Colonic mucosa (tissue), 4 donors: Measurements from ENCODE around the gene IRF7. TPM values are rescaled to one million over a fixed set of nuclear protein-coding genes. Genes with fewer than 3 reads are reported as not detected.
A peak's percentile ranks its signal among the peaks of the same experiment; 100 is the strongest.

ENCODE experiments used
- DNase-seq: peaks from one replicate; pipeline ENCODE4 v3.0.0-alpha.2; 2020
- H3K27ac ChIP-seq: fragments of 200-600 bp; one replicate; pipeline ENCODE4 v1.8.0; 2021
- H3K27me3 ChIP-seq: fragments of 200-600 bp; one replicate; pipeline ENCODE4 v1.8.0; 2021
- H3K36me3 ChIP-seq: fragments of 200-600 bp; one replicate; pipeline ENCODE4 v1.8.0; 2021
- H3K4me1 ChIP-seq: fragments of 200-600 bp; one replicate; pipeline ENCODE4 v1.8.0; 2021; ENCODE audit warnings: mild to moderate bottlenecking
- H3K4me3 ChIP-seq: fragments of 200-600 bp; one replicate; pipeline ENCODE4 v1.8.0; 2021
- H3K9ac ChIP-seq, 2 donors: one replicate each; pipeline ENCODE4 v1.7.0; 2013; ENCODE audit warnings: control low read depth in 2 of 2, low read depth in 2 of 2, low read length in 2 of 2
- H3K9me3 ChIP-seq: fragments of 200-600 bp; one replicate; pipeline ENCODE4 v1.8.0; 2021
- intact Hi-C: fragments of 100-400 bp; cut with DNase I; formaldehyde crosslinking; loops from one replicate; pipeline ENCODE4 v1.14.1; 2022
- total RNA-seq, 2 donors: library from RNA; stranded (reverse); fragmentation: NEBNext Ultra II Directional in 1 of 2; extraction: Animal tissue kit (Norgen Biotek cat#: 25700) in 1 of 2; gene quantifications; one replicate each; pipeline ENCODE4 v1.2.1, GENCODE V29; 2021
- TF ChIP-seq, protein P1 (sequence below): fragments of 200-600 bp; IDR thresholded peaks from one replicate; pipeline ENCODE4 v1.8.0; 2022; ENCODE audit warnings: antibody characterized with exemption, mild to moderate bottlenecking
- donor health status: healthy.
- donor health status: DM: no; HTN: no; CAD: no.
- donor health status: DM: no; HTN: no; CAD: no.

Gene IRF7
- total RNA-seq = 10 to 100 TPM; 22.1 to 25.6 TPM

DNA sequence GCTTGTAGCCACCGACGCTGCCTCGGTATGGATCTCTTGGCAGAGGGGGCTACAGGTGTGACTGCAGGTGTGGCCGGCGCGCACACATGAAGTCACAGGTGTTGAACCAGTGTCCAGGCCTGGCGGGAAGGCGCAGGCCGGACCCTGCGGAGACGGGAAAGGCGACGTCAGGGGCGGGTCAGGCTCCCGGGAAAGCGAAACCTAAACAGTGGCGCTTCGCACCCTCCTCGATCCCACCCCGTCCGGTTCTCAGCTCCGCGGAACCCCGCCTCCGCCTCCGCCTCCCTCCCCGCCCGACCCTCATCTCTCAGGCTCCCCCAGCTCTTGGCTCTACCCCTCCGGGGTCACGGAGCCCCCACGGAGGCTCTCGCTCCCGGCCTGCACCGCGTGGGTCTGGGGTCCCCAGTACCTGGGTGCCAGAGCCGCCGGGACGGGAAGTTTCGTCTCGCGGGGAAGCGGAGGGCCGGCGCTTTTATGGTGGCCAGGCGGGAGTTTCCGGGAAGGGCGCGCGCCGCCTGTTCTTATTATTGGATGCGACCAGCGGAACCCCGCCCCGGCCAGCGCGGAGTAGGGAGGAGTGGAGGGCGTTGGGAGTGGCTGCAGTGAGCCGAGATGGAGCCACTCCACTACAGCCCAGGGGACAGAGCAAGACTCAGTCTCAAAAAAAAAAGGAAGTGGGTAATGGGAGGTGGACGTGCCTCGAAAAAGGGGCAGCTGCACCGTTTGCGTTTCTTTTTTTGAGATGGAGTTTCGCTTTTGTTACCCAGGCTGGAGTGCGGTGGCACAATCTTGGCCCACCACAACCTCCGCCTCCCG lies at the start of gene IRF7:
TSS of gene IRF7 (minus strand) at position 447 of the 816 bp plus-strand sequence. CDS start 586 bp downstream, outside the sequence.
- peak; percentile 97 for DNase-seq
- H3K4me1 ChIP-seq = peaks cover 41% of the 10 kb centered on the region
- peaks cover 11% of the 10 kb centered on the region for H3K36me3 ChIP-seq
- H3K4me3 ChIP-seq = peak within 1 kb of the TSS; percentile 69
- no peaks in the 10 kb centered on the region for H3K27me3 ChIP-seq
- H3K27ac ChIP-seq = peak within 1 kb of the TSS; percentile 95
- peak within 1 kb of the TSS; percentile 64 to 92 for H3K9ac ChIP-seq
- no peaks in the 10 kb centered on the region for H3K9me3 ChIP-seq
- intact Hi-C loops = loop anchor here (5.0 kb wide), 1 partner anchor 38 kb away; the partner anchor contains the start of gene PHRF1
- TF ChIP-seq, protein P1, sequence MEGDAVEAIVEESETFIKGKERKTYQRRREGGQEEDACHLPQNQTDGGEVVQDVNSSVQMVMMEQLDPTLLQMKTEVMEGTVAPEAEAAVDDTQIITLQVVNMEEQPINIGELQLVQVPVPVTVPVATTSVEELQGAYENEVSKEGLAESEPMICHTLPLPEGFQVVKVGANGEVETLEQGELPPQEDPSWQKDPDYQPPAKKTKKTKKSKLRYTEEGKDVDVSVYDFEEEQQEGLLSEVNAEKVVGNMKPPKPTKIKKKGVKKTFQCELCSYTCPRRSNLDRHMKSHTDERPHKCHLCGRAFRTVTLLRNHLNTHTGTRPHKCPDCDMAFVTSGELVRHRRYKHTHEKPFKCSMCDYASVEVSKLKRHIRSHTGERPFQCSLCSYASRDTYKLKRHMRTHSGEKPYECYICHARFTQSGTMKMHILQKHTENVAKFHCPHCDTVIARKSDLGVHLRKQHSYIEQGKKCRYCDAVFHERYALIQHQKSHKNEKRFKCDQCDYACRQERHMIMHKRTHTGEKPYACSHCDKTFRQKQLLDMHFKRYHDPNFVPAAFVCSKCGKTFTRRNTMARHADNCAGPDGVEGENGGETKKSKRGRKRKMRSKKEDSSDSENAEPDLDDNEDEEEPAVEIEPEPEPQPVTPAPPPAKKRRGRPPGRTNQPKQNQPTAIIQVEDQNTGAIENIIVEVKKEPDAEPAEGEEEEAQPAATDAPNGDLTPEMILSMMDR = no peak

DNA sequence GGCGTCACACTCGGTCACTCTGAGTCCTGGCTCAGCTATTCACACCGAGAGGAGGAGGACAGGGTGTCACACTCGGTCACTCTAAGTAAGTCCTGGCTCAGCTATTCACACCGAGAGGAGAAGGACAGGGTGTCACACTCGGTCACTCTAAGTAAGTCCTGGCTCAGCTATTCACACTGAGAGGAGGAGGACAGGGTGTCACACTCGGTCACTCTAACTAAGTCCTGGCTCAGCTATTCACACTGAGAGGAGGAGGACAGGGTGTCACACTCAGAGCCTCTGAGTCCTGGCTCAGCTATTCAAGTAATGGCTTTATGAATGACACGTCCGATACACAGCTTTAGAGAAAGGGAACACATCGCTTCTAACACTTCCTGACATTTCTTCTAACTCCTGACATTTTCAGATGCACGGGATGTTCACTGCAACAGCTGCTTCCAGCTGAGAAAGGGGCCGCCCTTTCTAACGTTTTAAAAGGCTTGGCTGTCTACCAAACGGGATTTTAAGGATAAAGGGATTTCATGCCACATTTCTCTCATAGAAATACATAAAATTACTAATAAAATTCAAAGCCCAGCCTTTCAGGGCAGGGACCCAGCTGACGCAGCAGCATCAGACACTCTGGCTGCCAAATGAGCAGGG lies 49.4 kb upstream of the IRF7 start:
- H3K4me3 ChIP-seq = no peak overlapping the region
- no peaks in the 10 kb centered on the region for H3K9me3 ChIP-seq
- no peaks in the 10 kb centered on the region for H3K4me1 ChIP-seq
- no peak for DNase-seq
- TF ChIP-seq, protein P1 = no peak
- H3K9ac ChIP-seq = no peak overlapping the region
- H3K27me3 ChIP-seq = no peaks in the 10 kb centered on the region
- H3K36me3 ChIP-seq = no peaks in the 10 kb centered on the region
- H3K27ac ChIP-seq = peak overlapping the region; percentile 44
- intact Hi-C loops = no loop called here

DNA sequence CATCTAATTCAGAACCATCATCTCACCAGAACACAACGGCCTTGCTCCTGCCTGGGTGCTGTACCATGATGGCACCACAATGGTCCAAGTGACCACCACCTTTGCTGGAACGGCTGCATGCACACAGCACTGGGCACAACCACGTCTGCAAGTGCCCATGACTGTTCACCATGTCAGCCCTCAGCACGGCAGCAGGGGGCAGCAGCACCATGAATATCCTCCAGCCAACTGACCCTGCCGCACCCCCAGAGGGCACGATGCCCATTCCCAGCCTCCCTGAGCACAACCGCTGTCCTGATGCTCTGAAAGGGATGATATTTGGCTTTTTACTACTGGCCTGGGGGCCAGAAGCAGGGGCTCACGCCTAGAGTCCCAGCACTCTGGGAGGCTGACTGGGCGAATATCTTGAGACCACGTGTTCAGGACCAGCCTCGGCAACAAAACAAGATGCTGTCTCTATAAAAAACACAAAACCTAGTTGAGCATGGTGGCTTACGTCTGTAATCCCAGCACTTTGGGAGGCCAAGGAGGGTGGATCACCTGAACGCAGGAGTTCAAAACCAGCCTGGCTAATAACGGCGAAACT lies 47.0 kb upstream of the IRF7 start:
- intact Hi-C loops = loop anchor here (5.0 kb wide), 1 partner anchor 65 kb away; no protein-coding TSS in a partner anchor
- H3K36me3 ChIP-seq = peaks cover 6% of the 10 kb centered on the region
- no peak overlapping the region for H3K9ac ChIP-seq
- H3K4me3 ChIP-seq = no peak overlapping the region
- DNase-seq = peak; percentile 73
- no peaks in the 10 kb centered on the region for H3K9me3 ChIP-seq
- TF ChIP-seq, protein P1 = peak; percentile 73
- H3K4me1 ChIP-seq = no peaks in the 10 kb centered on the region
- no peak overlapping the region for H3K27ac ChIP-seq
- no peaks in the 10 kb centered on the region for H3K27me3 ChIP-seq

DNA sequence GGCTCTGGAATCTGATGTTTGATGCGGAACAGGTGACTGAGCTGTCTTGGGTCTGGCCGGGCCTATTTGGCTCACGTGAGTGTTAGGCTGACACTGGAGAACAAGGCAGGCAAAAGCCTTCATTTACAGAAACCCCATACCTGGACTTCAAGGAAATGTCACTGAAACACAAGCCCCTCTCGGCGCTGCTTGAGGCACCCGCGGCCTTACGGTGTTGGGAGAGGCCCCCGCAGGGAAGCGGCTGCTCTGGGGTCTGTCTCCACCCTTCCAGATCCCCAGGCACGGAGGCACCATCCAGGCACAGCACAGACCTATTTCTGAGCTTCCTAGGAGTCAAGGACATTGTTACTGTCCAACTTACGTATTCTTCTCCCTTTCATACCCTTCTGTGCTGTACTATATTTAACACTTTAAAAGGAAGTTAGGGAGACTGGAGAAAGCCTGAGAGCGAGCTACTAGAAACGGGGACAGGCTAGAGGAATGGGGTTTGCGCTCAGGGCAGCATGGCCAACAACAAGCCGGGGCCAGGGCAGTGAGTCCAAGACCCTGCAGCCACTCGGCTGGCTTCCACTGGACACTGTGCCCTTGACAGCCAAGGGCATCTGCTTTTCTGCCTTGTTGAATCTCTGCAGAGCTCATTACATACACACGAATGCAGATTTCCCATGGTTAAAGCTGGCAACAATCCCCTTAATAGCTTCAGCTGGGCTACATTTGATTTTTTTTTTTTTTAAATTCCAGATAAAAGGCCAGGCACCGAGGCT lies 45.1 kb upstream of the IRF7 start:
- Histone ChIP-seq H3K4me3 (no peak overlapping the region), H3K36me3 (peaks cover 6% of the 10 kb centered on the region), H3K9ac (no peak overlapping the region), H3K4me1 (no peaks in the 10 kb centered on the region), H3K27me3 (no peaks in the 10 kb centered on the region), H3K9me3 (no peaks in the 10 kb centered on the region), H3K27ac (no peak overlapping the region)
- intact Hi-C loops = loop anchor here (5.0 kb wide), 1 partner anchor 66 kb away; no protein-coding TSS in a partner anchor
- TF ChIP-seq, protein P1 = no peak
- DNase-seq = no peak

DNA sequence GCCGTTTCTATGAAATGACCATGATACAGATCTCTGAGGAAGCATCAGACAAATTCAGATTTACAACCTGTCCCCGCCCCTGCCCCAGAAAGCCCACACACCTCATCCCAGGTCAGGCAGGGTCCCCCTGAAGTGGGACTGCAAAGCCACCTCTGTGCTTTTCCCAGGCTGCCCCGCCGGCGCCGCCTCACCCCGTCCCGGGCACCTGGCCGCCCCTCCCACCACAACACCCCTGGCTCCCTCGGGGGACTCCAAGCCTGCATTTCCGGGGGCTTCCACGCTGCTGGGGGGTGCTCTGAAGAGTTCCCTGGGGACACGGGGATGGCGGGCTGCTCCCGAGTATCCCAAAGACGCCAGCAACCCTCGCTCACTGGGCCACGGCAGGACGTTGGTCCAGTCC lies 44.5 kb upstream of the IRF7 start:
- no peak for DNase-seq
- peaks cover 6% of the 10 kb centered on the region for H3K36me3 ChIP-seq
- H3K27ac ChIP-seq = no peak overlapping the region
- peaks cover 5% of the 10 kb centered on the region for H3K4me1 ChIP-seq
- H3K9me3 ChIP-seq = no peaks in the 10 kb centered on the region
- no peaks in the 10 kb centered on the region for H3K27me3 ChIP-seq
- intact Hi-C loops = loop anchor here (5.0 kb wide), 1 partner anchor 67 kb away; no protein-coding TSS in a partner anchor
- TF ChIP-seq, protein P1 = no peak
- no peak overlapping the region for H3K9ac ChIP-seq
- H3K4me3 ChIP-seq = no peak overlapping the region
